Nephron (organoid): ENCODE measurements around the gene SRGN.

Source experiments
- H3K27ac Mint-ChIP-seq, 3 experiments: 2 replicates each; pipeline ENCODE4 v1.8.0; 2020; ENCODE audit warnings: mixed read lengths in 3 of 3, mild to moderate bottlenecking in 2 of 3, moderate library complexity in 1 of 3
- H3K27me3 Mint-ChIP-seq: 2 replicates; pipeline ENCODE4 v1.8.0; 2021; ENCODE audit warnings: low read depth, mild to moderate bottlenecking, moderate library complexity, mixed read lengths
- H3K36me3 Mint-ChIP-seq: 2 replicates; pipeline ENCODE4 v1.8.0; 2020; ENCODE audit warnings: low read depth, mixed read lengths
- H3K4me1 Mint-ChIP-seq: 2 replicates; pipeline ENCODE4 v1.8.0; 2020; ENCODE audit warnings: mixed read lengths
- H3K4me3 Mint-ChIP-seq, 3 experiments: 2 replicates each; pipeline ENCODE4 v1.8.0; 2020; ENCODE audit warnings: mild to moderate bottlenecking in 3 of 3, mixed read lengths in 3 of 3, moderate library complexity in 2 of 3
- H3K9me3 Mint-ChIP-seq: 2 replicates; pipeline ENCODE4 v1.8.0; 2020; ENCODE audit warnings: mixed read lengths
- TF ChIP-seq, protein P1 (sequence below), 3 experiments: fragments of 200-600 bp; sonication (generic); IDR thresholded peaks; one replicate each; pipeline ENCODE4 v1.5.0; 2021; ENCODE audit warnings: antibody characterized with exemption in 3 of 3; ENCODE audit not compliant: unreplicated experiment in 3 of 3

Gene SRGN

GRCh38 chr10:69051710-69052487 lies 36.0 kb upstream of the SRGN start:
- Mint-ChIP-seq H3K4me3 (no peak overlapping the region), H3K27me3 (peaks cover 4% of the 10 kb centered on the region), H3K9me3 (no peaks in the 10 kb centered on the region), H3K4me1 (no peaks in the 10 kb centered on the region), H3K36me3 (no peaks in the 10 kb centered on the region), H3K27ac (no peak overlapping the region)
- TF ChIP-seq, protein P1, sequence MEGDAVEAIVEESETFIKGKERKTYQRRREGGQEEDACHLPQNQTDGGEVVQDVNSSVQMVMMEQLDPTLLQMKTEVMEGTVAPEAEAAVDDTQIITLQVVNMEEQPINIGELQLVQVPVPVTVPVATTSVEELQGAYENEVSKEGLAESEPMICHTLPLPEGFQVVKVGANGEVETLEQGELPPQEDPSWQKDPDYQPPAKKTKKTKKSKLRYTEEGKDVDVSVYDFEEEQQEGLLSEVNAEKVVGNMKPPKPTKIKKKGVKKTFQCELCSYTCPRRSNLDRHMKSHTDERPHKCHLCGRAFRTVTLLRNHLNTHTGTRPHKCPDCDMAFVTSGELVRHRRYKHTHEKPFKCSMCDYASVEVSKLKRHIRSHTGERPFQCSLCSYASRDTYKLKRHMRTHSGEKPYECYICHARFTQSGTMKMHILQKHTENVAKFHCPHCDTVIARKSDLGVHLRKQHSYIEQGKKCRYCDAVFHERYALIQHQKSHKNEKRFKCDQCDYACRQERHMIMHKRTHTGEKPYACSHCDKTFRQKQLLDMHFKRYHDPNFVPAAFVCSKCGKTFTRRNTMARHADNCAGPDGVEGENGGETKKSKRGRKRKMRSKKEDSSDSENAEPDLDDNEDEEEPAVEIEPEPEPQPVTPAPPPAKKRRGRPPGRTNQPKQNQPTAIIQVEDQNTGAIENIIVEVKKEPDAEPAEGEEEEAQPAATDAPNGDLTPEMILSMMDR (IDR thresholded peaks at IDR 0.05; ENCODE audit: unreplicated experiment in 3 of 3), result no peak

DNA sequence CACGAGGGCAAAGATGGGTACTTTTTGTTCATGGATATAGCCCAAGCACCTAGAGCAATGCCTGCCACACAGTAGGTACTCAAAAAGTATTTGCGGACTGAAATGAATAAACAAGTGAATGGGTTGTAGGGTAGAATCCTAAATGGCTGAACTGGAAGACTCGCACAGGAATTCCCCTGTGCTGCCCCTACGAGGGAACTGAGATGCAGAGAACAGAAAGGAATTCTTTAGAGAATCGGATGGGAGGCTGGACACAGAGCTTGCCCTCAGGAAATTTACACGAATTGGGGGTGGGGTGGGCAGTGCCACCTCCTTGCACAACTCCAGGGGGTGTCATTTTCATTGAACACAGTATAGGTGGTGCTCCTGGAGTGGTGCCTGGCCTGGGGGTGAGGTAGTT lies 35.2 kb upstream of the SRGN start:
- Mint-ChIP-seq H3K9me3 (no peaks in the 10 kb centered on the region), H3K4me1 (no peaks in the 10 kb centered on the region), H3K27me3 (peaks cover 8% of the 10 kb centered on the region), H3K4me3 (no peak overlapping the region), H3K27ac (no peak overlapping the region), H3K36me3 (no peaks in the 10 kb centered on the region)
- TF ChIP-seq, protein P1 (IDR thresholded peaks at IDR 0.05; ENCODE audit: unreplicated experiment in 3 of 3), result no peak

DNA sequence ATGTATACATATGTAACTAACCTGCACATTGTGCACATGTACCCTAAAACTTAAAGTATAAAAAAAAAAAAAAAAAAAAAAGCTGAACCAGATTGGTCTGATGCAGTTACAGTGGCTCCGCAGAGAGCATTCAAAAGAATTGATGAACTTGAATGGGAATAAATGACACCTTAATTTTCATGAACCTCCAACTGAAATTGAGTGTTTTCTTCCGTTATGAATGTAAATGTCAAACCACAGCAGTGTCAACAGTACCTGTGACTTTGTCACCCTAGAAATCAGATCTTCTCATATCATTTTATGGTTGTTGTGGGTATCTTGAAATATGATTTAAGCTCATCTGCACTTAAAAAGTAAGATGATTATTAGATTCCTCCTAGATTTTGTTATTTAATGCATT lies 32.7 kb upstream of the SRGN start:
- Mint-ChIP-seq H3K36me3 (no peaks in the 10 kb centered on the region), H3K4me3 (no peak overlapping the region), H3K4me1 (no peaks in the 10 kb centered on the region), H3K27ac (no peak overlapping the region), H3K9me3 (no peaks in the 10 kb centered on the region), H3K27me3 (peaks cover 8% of the 10 kb centered on the region)
- TF ChIP-seq, protein P1 (IDR thresholded peaks at IDR 0.05; ENCODE audit: unreplicated experiment in 3 of 3), result no peak

DNA sequence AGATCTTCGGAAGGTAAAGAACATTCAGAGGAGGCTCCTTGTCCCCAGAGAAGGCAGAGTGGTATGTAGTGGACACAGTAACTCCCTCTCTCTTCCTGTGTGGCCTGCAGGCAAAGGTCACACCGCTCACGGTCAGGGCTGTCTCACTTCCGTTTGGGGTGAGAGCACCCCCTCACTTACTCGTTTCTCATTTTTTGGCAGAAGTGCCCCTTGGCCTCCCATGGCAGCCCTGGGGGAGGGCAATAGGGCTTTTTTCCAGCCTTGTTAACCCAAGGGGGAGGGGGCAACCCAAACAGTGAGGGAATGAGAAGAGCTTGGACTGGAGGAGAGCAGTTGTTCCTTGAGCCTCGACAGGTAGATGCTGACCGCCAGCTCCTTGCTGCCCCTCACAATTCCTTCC lies 31.8 kb upstream of the SRGN start:
- H3K27me3 Mint-ChIP-seq, result peaks cover 8% of the 10 kb centered on the region
- no peaks in the 10 kb centered on the region for H3K4me1 Mint-ChIP-seq
- H3K27ac Mint-ChIP-seq, result no peak overlapping the region
- TF ChIP-seq, protein P1 (IDR thresholded peaks at IDR 0.05; ENCODE audit: unreplicated experiment in 3 of 3), result no peak
- H3K4me3 Mint-ChIP-seq, result no peak overlapping the region
- no peaks in the 10 kb centered on the region for H3K9me3 Mint-ChIP-seq
- H3K36me3 Mint-ChIP-seq, result no peaks in the 10 kb centered on the region

DNA sequence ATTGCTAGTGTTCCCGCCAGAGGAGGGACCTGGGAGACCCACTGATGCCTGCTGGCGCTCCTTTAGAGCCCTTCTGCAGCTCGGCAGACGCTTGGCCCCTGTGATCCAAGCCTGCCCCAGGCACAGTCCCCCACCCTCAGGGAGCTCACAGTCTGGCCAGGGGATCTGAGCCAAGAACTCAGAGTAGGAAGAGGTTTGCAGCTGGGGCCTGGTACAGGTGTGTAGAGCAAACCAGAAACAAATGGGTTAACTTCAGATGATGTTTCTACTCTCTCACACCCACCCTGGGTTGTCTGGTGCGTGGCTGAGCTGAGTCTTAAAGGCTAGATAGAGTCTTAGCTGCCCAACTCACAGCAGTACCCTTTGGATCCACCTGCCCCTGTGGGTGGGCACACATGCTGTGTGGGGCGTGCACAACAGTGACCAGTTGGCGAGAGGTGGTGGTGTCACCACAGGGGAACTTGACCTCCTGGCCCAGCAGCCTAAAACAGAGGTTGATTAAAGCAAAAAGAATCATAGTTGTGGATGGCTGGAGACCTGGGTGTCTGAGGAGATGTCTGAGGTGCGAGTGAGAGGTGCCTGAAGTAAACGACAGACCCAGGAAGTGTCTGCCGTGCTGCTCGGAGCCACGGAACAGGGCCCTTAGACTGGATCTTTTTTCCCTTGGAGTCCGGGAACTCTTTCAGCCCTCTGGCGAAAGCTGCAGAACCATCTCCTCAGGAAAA lies 31.2 kb upstream of the SRGN start:
- no peaks in the 10 kb centered on the region for H3K36me3 Mint-ChIP-seq
- H3K9me3 Mint-ChIP-seq, result no peaks in the 10 kb centered on the region
- TF ChIP-seq, protein P1 (IDR thresholded peaks at IDR 0.05; ENCODE audit: unreplicated experiment in 3 of 3), result no peak
- peaks cover 8% of the 10 kb centered on the region for H3K27me3 Mint-ChIP-seq
- H3K4me1 Mint-ChIP-seq, result peaks cover 5% of the 10 kb centered on the region
- H3K27ac Mint-ChIP-seq, result no peak overlapping the region
- H3K4me3 Mint-ChIP-seq, result no peak overlapping the region
